ENCODE data around the gene RTN1. TPM values are rescaled to one million over a fixed set of nuclear protein-coding genes. Genes with fewer than 3 reads are reported as not detected.
A peak's percentile ranks its signal among the peaks of the same experiment; 100 is the strongest.

The RTN1 gene
- total RNA-seq, 1 donor from 2014 or later: 23.4 TPM

DNA sequence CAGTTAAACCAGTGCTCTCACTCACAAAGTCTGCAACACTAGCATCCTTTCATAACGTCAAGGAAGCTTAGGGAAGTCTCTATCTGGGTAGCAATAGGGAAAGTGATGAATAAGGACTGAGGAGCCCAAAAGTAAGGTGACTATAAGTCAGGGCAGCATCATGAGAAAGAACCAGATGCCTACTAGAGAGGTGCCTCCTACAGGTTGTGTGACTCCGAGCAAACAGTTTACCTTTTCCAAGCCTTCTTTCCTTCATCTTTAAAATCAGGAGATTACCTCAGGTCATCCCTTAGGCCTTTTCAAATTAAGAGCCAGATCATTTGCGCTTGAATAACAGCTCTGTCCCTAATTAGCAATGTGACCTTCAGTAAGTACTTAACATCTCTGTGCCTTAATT, 40.2 kb downstream of the RTN1 start:
- no peak overlapping the region for H3K27ac Mint-ChIP-seq
- TF ChIP-seq, protein P1, sequence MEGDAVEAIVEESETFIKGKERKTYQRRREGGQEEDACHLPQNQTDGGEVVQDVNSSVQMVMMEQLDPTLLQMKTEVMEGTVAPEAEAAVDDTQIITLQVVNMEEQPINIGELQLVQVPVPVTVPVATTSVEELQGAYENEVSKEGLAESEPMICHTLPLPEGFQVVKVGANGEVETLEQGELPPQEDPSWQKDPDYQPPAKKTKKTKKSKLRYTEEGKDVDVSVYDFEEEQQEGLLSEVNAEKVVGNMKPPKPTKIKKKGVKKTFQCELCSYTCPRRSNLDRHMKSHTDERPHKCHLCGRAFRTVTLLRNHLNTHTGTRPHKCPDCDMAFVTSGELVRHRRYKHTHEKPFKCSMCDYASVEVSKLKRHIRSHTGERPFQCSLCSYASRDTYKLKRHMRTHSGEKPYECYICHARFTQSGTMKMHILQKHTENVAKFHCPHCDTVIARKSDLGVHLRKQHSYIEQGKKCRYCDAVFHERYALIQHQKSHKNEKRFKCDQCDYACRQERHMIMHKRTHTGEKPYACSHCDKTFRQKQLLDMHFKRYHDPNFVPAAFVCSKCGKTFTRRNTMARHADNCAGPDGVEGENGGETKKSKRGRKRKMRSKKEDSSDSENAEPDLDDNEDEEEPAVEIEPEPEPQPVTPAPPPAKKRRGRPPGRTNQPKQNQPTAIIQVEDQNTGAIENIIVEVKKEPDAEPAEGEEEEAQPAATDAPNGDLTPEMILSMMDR (IDR thresholded peaks at IDR 0.05; ENCODE audit: unreplicated experiment): no peak
- no peaks in the 10 kb centered on the region for H3K9me3 Mint-ChIP-seq (ENCODE audit: low read depth)

DNA sequence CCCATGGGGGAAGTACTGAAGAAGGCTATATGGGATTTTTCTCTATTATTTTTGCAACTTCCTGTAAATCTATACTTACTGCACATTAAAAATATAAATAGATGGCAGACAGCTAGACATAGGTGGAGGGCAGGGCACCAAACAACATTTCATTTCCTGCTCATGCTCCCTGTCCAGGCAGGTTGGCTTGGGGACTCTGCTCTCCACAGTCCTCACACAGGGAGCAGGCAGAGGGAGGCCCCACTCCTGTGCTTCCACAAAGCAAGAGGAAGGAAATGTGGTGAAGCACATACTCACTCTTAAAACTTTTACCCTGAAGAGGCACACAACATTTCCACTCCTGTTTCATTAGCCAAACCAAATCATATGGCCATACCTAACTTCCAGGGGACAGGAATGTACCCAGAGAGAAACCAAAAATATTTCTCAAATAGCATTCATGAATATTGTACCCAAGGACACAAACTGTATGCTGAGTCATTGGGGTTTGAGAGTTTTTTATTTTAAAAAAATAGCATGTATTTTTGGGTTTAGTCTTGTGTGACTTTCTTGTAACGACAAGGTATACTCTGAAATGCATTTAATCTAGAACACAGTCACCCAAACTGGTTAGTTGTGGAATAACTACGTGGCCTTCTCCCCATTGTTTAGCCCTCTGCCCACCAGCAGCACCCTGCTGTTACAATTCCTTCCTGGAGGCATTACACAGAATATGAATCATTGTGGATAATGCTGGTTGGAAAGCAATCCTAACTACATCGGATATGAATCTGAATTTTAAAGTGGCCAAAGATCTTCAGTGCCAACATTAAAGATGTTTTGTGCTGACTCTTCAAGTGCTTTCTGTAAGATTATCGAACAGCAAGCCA, 40.9 kb downstream of the RTN1 start:
- no peaks in the 10 kb centered on the region for H3K36me3 Mint-ChIP-seq (ENCODE audit: insufficient read depth)
- no peak overlapping the region for H3K4me3 Mint-ChIP-seq (ENCODE audit: low read depth)
- DNase-seq (ENCODE audit: low spot score, unreplicated experiment): no peak
- peaks cover 5% of the 10 kb centered on the region for H3K4me1 Mint-ChIP-seq (ENCODE audit: low read depth)
- H3K27ac Mint-ChIP-seq: no peak overlapping the region
- TF ChIP-seq, protein P1 (IDR thresholded peaks at IDR 0.05; ENCODE audit: unreplicated experiment): no peak
- no peaks in the 10 kb centered on the region for H3K9me3 Mint-ChIP-seq (ENCODE audit: low read depth)
- H3K27me3 Mint-ChIP-seq: no peaks in the 10 kb centered on the region

More for the DNA sequence above, 40.2 kb downstream of the RTN1 start:
- no peak for DNase-seq (ENCODE audit: low spot score, unreplicated experiment)
- Mint-ChIP-seq H3K27me3 (no peaks in the 10 kb centered on the region), H3K4me3 (ENCODE audit: low read depth) (no peak overlapping the region), H3K36me3 (ENCODE audit: insufficient read depth) (no peaks in the 10 kb centered on the region), H3K4me1 (ENCODE audit: low read depth) (peaks cover 5% of the 10 kb centered on the region)

DNA sequence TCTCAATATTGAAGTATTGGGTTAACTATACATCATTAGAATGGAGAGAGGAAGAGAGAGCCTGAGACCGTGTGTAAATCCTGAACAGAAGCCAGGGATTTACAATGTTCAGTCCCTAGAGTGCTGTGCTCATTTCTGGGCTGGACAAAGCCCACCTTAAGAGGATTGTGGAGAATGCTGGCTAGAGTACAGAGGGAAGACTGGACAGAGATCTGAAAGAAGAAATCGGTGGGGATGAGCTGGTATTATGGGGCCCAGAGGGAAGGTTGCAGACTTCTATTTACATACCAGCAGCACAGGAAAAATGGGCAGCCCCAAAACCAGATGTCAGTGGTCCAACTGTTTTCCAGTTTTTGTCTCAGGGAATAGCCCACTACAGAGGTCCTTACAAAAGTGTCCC, 42.3 kb downstream of the RTN1 start:
- Mint-ChIP-seq H3K36me3 (ENCODE audit: insufficient read depth) (no peaks in the 10 kb centered on the region), H3K4me3 (ENCODE audit: low read depth) (no peak overlapping the region), H3K9me3 (ENCODE audit: low read depth) (no peaks in the 10 kb centered on the region), H3K27ac (no peak overlapping the region), H3K27me3 (no peaks in the 10 kb centered on the region), H3K4me1 (ENCODE audit: low read depth) (peaks cover 5% of the 10 kb centered on the region)
- no peak for DNase-seq (ENCODE audit: low spot score, unreplicated experiment)
- TF ChIP-seq, protein P1 (IDR thresholded peaks at IDR 0.05; ENCODE audit: unreplicated experiment): no peak

DNA sequence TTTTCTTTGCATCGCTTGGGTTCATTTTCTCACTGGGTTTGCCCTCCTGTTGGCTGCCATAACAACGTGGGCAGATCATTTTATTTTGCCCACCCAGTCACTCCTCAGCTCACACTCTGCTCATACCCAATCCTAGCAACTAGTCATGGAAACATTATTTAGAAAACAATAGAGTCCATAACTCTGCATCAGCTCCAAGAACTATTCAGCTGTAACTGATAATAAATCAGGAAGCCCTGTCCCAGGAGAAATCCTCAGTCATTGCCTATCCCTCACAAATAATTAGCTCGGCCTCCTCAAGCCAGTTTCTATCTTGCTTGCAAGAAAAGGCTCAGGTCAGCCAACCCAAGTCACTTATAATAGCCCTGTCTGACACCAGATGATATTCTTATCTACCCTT, 43.2 kb downstream of the RTN1 start:
- peaks cover 3% of the 10 kb centered on the region for H3K4me1 Mint-ChIP-seq (ENCODE audit: low read depth)
- no peak for DNase-seq (ENCODE audit: low spot score, unreplicated experiment)
- H3K27me3 Mint-ChIP-seq: no peaks in the 10 kb centered on the region
- peaks cover 5% of the 10 kb centered on the region for H3K9me3 Mint-ChIP-seq (ENCODE audit: low read depth)
- no peak overlapping the region for H3K4me3 Mint-ChIP-seq (ENCODE audit: low read depth)
- H3K27ac Mint-ChIP-seq: peak overlapping the region; percentile 30
- TF ChIP-seq, protein P1 (IDR thresholded peaks at IDR 0.05; ENCODE audit: unreplicated experiment): no peak
- H3K36me3 Mint-ChIP-seq (ENCODE audit: insufficient read depth): no peaks in the 10 kb centered on the region

DNA sequence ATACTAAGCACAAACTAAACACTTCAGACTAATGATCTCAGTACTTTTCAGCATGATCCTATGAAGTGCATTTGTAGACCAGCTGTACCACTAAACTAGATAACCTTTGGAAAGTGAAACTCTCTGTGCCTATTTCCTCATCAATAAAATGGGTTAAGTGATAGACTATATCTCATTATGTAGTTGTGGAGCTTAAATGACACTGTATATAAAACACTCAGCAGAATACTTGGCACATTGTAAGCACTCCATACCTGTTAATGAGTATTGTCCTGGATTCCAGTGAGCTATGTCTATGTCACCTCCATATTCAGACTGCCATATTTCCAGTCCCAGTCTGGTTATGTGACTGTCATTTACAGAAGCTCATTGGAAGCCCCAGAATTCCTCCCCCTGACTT, 44.4 kb downstream of the RTN1 start:
- Mint-ChIP-seq H3K4me1 (ENCODE audit: low read depth) (peaks cover 3% of the 10 kb centered on the region), H3K36me3 (ENCODE audit: insufficient read depth) (no peaks in the 10 kb centered on the region), H3K27ac (no peak overlapping the region), H3K4me3 (ENCODE audit: low read depth) (no peak overlapping the region), H3K27me3 (no peaks in the 10 kb centered on the region), H3K9me3 (ENCODE audit: low read depth) (peaks cover 7% of the 10 kb centered on the region)
- no peak for DNase-seq (ENCODE audit: low spot score, unreplicated experiment)
- TF ChIP-seq, protein P1 (IDR thresholded peaks at IDR 0.05; ENCODE audit: unreplicated experiment): no peak
